ENCODE results near the gene NFIB. TPM values are rescaled to one million over a fixed set of nuclear protein-coding genes. Genes with fewer than 3 reads are reported as not detected.

The NFIB gene
- total and polyA plus RNA-seq, 2 of the 4 experiments (the other 2 are of a cell fraction), result 1.4 to 2.0 TPM

GRCh38 chr9:14226855-14227532, 86.9 kb downstream of the NFIB start:
- no peak overlapping the region for H3K9ac ChIP-seq (ENCODE audit: low read depth, low read length)
- no peak for ATAC-seq (ENCODE audit: low read depth)
- no peak overlapping the region for H3K18ac ChIP-seq (ENCODE audit: low read depth, low read length)
- H4K5ac ChIP-seq (ENCODE audit: low read depth, low read length), result no peak overlapping the region
- in situ Hi-C loops (cut with MboI; ENCODE audit: low sequenced_read_pairs) (no loop called here), intact Hi-C loops (cut with micrococcal nuclease) (no loop called here), dilution Hi-C loops (cut with HindIII; ENCODE audit: low sequenced_read_pairs, unreplicated experiment) (no loop called here)
- no peak overlapping the region for H3K27ac ChIP-seq (ENCODE audit: insufficient read depth, low read length)
- no peaks in the 10 kb centered on the region for H3K36me3 ChIP-seq (ENCODE audit: control insufficient read depth, insufficient read depth, low read length)
- H3K56ac ChIP-seq (ENCODE audit: extremely low read depth, insufficient read depth, low read length), result no peak overlapping the region
- H2BK120ac ChIP-seq (ENCODE audit: low read depth, low read length), result no peak overlapping the region
- H4K8ac ChIP-seq (ENCODE audit: low read depth in 2 of 2, low read length in 2 of 2), result no peak overlapping the region
- 95% methylated on average over 3 of the region's 11 CpGs; no CpG with 5 or more reads in 1 of the 2 experiments for WGBS, 2 experiments (ENCODE audit: extremely low coverage in 2 of 2, insufficient read length in 1 of 2)
- H3K4me3 ChIP-seq (ENCODE audit: insufficient read depth, low read depth, low read length), result no peak overlapping the region
- H3K14ac ChIP-seq (replicated peaks; ENCODE audit: low read depth, low read length), result no peak overlapping the region
- H2BK15ac ChIP-seq (ENCODE audit: low read depth, low read length), result no peak overlapping the region
- H4K91ac ChIP-seq (ENCODE audit: insufficient read depth, low read depth, low read length), result no peak overlapping the region
- H2BK5ac ChIP-seq (ENCODE audit: low read depth, low read length, poor library complexity, severe bottlenecking), result no peak overlapping the region
- H3K9me1 ChIP-seq (ENCODE audit: insufficient read depth, low read length), result no peaks in the 10 kb centered on the region
- H2AK9ac ChIP-seq (replicated peaks; ENCODE audit: low read depth, low read length, poor library complexity), result no peak overlapping the region
- H3K79me1 ChIP-seq (ENCODE audit: low read depth in 1 of 2, low read length in 2 of 2), result no peaks in the 10 kb centered on the region
- H2AFZ ChIP-seq (replicated peaks; ENCODE audit: low read length, poor library complexity), result no peak overlapping the region
- H2BK20ac ChIP-seq (ENCODE audit: low read depth, low read length), result no peak overlapping the region
- POLR2A ChIA-PET (ENCODE audit: unreplicated experiment), result no interaction called here
- no peak overlapping the region for H3K23ac ChIP-seq (ENCODE audit: low read depth, low read length)
- TF ChIP-seq CHD1 (IDR thresholded peaks at IDR 0.05; ENCODE audit: low read depth, low read length) (no peak), BHLHE40 (IDR thresholded peaks at IDR 0.05; ENCODE audit: low read depth, low read length) (no peak), ELK1 (IDR thresholded peaks at IDR 0.05; ENCODE audit: borderline replicate concordance, low read depth, low read length) (no peak), CEBPB (IDR thresholded peaks at IDR 0.05; ENCODE audit: low read depth, low read length) (no peak), FOS (IDR thresholded peaks at IDR 0.05; ENCODE audit: low read depth, low read length) (no peak), MXI1 (IDR thresholded peaks at IDR 0.05; ENCODE audit: borderline replicate concordance, low read depth, low read length) (no peak), MAFK (IDR thresholded peaks at IDR 0.05; ENCODE audit: low read depth, low read length) (no peak), RCOR1 (IDR thresholded peaks at IDR 0.05; ENCODE audit: insufficient replicate concordance, low read length) (no peak), NFE2L2 (IDR thresholded peaks at IDR 0.05; ENCODE audit: low read depth, low read length) (no peak), MAZ (IDR thresholded peaks at IDR 0.05; ENCODE audit: borderline replicate concordance, low read depth, low read length) (no peak), SMC3 (IDR thresholded peaks at IDR 0.05; ENCODE audit: low read depth, low read length) (no peak), POLR2A (IDR thresholded peaks at IDR 0.05; ENCODE audit: low read depth, low read length) (no peak), USF2 (IDR thresholded peaks at IDR 0.05; ENCODE audit: low read depth, low read length) (no peak), RFX5 (IDR thresholded peaks at IDR 0.05; ENCODE audit: low read depth, low read length) (no peak), CTCF (conservative IDR thresholded peaks at IDR 0.05; ENCODE audit: low read depth, low read length) (no peak)
- no peak for DNase-seq
- H4K20me1 ChIP-seq (ENCODE audit: insufficient read depth, low read length), result no peaks in the 10 kb centered on the region
- H3K4me2 ChIP-seq (ENCODE audit: low read depth, low read length), result no peak overlapping the region
- no peak overlapping the region for H2AK5ac ChIP-seq (ENCODE audit: low read depth, low read length)
- no peaks in the 10 kb centered on the region for H3K4me1 ChIP-seq (ENCODE audit: control insufficient read depth, insufficient read depth, low read length)
- no peaks in the 10 kb centered on the region for H3K9me3 ChIP-seq (ENCODE audit: control insufficient read depth, insufficient read depth, low read length)
- no TSS peak for BruUV-seq (replicated peaks)
- H3K4ac ChIP-seq (ENCODE audit: low read depth, low read length), result no peak overlapping the region
- peaks cover 2% of the 10 kb centered on the region; the same call in 1 of the 2 replicates for H3K27me3 ChIP-seq (ENCODE audit: control insufficient read depth, insufficient read depth, low read length)
- CTCF ChIA-PET, result no interaction called here
